Measurements from ENCODE around the gene ZNF775.

Gene ZNF775

GRCh38 chr7:150344299-150344698, 34.8 kb upstream of the ZNF775 start:
- no peak for DNase-seq
- intact Hi-C loops (cut with DNase I): no loop called here

GRCh38 chr7:150345012-150345411, 34.1 kb upstream of the ZNF775 start:
- no peak for DNase-seq
- intact Hi-C loops (cut with DNase I): no loop called here

GRCh38 chr7:150346922-150347321, 32.2 kb upstream of the ZNF775 start:
- intact Hi-C loops (cut with DNase I): no loop called here
- no peak for DNase-seq

- intact Hi-C loops (cut with DNase I): no loop called here
- no peak for DNase-seq
These were observed 27.4 kb upstream of the ZNF775 start for GRCh38 chr7:150351587-150352194.

- intact Hi-C loops (cut with DNase I): loop anchor here (2.0 to 5.0 kb wide), 2 partner anchors 33 to 67 kb away; no protein-coding TSS in a partner anchor
- no peak for DNase-seq
These were observed 23.5 kb upstream of the ZNF775 start for GRCh38 chr7:150355666-150356059.

GRCh38 chr7:150356265-150356897, 22.7 kb upstream of the ZNF775 start:
- intact Hi-C loops (cut with DNase I): loop anchor here (2.0 to 5.0 kb wide), 2 partner anchors 32 to 66 kb away; no protein-coding TSS in a partner anchor
- DNase-seq: peak in 1 of 10 donors; percentile 73

- intact Hi-C loops (cut with DNase I): loop anchor here (2.0 to 5.0 kb wide), 2 partner anchors 32 to 65 kb away; no protein-coding TSS in a partner anchor
- DNase-seq: no peak
These were observed 21.9 kb upstream of the ZNF775 start for GRCh38 chr7:150357270-150357669.

- intact Hi-C loops (cut with DNase I): loop anchor here (2.0 to 5.0 kb wide), 2 partner anchors 31 to 64 kb away; no protein-coding TSS in a partner anchor
- DNase-seq: peak in 2 of 10 donors; percentile 49 to 69
These were observed 21.2 kb upstream of the ZNF775 start for GRCh38 chr7:150357771-150358427.

GRCh38 chr7:150358433-150358832, 20.7 kb upstream of the ZNF775 start:
- DNase-seq: no peak
- intact Hi-C loops (cut with DNase I): loop anchor here (5.0 kb wide), 1 partner anchor 64 kb away; no protein-coding TSS in a partner anchor

- no peak for DNase-seq
- intact Hi-C loops (cut with DNase I): loop anchor here (5.0 kb wide), 1 partner anchor 63 kb away; no protein-coding TSS in a partner anchor
These were observed 20.0 kb upstream of the ZNF775 start for GRCh38 chr7:150358988-150359621.

GRCh38 chr7:150359622-150360362, 19.3 kb upstream of the ZNF775 start:
- intact Hi-C loops (cut with DNase I): loop anchor here (5.0 kb wide), 1 partner anchor 63 kb away; no protein-coding TSS in a partner anchor
- no peak for DNase-seq

- intact Hi-C loops (cut with DNase I): no loop called here
- DNase-seq: no peak
These were observed 18.6 kb upstream of the ZNF775 start for GRCh38 chr7:150360363-150361058.

- DNase-seq: peak in 1 of 10 donors; percentile 42
- intact Hi-C loops (cut with DNase I): no loop called here
These were observed 17.7 kb upstream of the ZNF775 start for GRCh38 chr7:150361402-150361801.

- intact Hi-C loops (cut with DNase I): no loop called here
- DNase-seq: peak in 1 of 10 donors; percentile 64
These were observed 17.1 kb upstream of the ZNF775 start for GRCh38 chr7:150361807-150362621.

GRCh38 chr7:150363370-150363769, 15.8 kb upstream of the ZNF775 start:
- intact Hi-C loops (cut with DNase I): no loop called here
- no peak for DNase-seq

GRCh38 chr7:150363872-150364271, 15.3 kb upstream of the ZNF775 start:
- DNase-seq: no peak
- intact Hi-C loops (cut with DNase I): no loop called here

GRCh38 chr7:150365194-150365593, 13.9 kb upstream of the ZNF775 start:
- intact Hi-C loops (cut with DNase I): no loop called here
- no peak for DNase-seq

GRCh38 chr7:150365673-150366398, 13.3 kb upstream of the ZNF775 start:
- intact Hi-C loops (cut with DNase I): no loop called here
- DNase-seq: peak in 1 of 10 donors; percentile 5

Measured in posterior cingulate gyrus (tissue), 11 donors.